HS-5 (cell line): Measurements from ENCODE around the gene ZNF611.
"Not testable (repeated sequence)": the region's sequence is repeated elsewhere in the genome, so short reads cannot be mapped to it uniquely, and the experiment has no call there.

Experiments
- DNase-seq: peaks from one replicate; pipeline ENCODE4 v3.0.0-alpha.2; 2012; ENCODE audit warnings: low read depth

ZNF611 gene

GRCh38 chr19:52734893-52735661, at the start of gene ZNF611:
ZNF611 (minus strand) TSS chr19:52735044; CDS start chr19:52715894, 19,150 bp downstream.
- DNase-seq, result peak; percentile 46

DNA sequence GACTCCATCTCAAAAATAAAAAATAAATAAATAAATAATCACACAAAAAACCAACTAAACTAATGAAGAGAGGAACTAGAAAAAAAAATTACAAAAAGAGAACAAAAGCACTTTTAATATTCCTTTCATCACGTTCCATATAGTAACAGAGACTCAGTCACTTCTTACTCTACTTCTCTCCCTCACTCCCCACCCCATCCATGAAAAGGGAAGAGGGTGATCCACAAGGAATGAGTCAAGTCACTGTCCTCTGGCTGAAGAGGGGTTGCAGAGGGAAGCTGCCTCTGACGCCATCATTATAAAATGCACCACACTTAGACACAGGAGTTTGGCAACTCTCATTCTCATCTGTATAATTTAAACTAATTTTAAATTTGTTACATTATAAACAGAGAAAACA, 48.0 kb upstream of the ZNF611 start:
- not testable (repeated sequence) for DNase-seq

DNA sequence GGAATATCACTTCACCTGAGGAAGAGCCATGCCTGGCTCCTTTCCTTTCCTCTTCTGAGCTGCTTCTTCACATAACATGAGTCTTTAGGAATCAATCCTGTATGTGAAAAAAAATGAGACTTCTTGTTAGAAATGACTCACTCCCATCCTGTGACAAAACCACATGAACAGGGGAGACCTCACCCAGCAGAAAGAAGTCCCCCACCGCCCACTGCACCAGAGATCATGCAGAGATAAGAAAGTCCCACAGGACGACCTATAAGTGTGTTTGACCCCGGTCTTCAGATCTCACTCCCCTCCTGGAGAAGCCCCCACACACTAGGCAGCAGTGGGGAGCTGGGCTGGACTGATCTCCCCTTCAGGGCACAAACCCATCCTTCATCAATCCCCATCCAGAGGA, 44.0 kb upstream of the ZNF611 start:
- no peak for DNase-seq

DNA sequence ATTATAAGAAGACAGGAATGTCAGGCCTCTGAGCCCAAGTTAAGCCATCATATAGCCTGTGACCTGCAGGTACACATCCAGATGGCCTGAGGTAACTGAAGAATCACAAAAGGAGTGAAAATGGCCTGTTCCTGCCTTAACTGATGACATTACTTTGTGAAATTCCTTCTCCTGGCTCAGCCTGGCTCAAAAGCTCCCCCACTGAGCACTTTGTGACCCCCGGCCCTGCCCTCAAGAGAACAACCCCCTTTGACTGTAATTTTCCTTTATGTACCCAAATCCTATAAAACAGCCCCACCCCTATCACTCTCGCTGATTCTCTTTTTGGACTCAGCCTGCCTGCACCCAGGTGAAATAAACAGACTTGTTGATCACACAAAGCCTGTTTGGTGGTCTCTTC, 21.6 kb upstream of the ZNF611 start:
- not testable (repeated sequence) for DNase-seq

- no peak for DNase-seq
Observed at GRCh38 chr19:52749780-52750179, 14.9 kb upstream of the ZNF611 start.

- DNase-seq, result no peak
Observed at GRCh38 chr19:52748336-52748950, 13.6 kb upstream of the ZNF611 start.

GRCh38 chr19:52745919-52746318, 11.1 kb upstream of the ZNF611 start:
- not testable (repeated sequence) for DNase-seq

GRCh38 chr19:52743091-52743490, 8.2 kb upstream of the ZNF611 start:
- no peak for DNase-seq

DNA sequence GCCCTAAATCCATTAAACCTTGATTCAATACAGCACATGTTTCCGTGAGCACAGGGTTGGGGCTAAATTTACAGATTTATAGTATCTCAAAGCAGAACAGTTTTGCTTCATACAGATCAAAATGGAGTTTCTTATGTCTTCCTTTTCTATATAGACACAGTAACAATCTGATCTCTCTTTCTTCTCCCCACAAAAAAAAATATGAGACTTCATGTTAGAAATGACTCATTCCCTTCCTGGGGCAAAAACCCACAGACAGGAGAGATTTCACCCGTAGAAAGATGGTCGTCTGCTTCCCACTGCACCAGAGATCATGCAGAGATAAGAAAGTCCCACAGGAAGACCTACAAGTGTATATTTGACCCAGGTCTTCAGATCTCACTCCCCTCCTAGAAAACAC, 7.7 kb upstream of the ZNF611 start:
- no peak for DNase-seq

- DNase-seq, result no peak
Observed at GRCh38 chr19:52741951-52742485, 7.2 kb upstream of the ZNF611 start.

DNA sequence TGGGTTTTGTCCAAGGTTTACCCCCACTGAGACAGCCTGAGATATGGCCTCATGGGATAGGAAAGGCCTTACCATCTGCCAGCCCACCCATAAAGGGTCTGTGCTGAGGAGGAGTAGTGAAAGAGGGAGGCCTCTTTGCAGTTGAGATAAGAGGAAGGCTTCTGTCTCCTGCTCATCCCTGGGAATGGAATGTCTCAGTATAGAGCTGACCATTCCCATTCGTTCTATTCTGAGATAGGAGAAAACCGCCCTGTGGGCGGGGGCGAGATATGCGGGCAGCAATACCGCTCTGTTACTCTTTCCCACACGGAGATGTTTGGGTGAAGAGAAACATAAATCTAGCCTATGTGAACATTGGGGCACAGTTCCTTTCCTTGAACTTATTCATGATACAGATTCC, 6.5 kb upstream of the ZNF611 start:
- DNase-seq, result not testable (repeated sequence)

DNA sequence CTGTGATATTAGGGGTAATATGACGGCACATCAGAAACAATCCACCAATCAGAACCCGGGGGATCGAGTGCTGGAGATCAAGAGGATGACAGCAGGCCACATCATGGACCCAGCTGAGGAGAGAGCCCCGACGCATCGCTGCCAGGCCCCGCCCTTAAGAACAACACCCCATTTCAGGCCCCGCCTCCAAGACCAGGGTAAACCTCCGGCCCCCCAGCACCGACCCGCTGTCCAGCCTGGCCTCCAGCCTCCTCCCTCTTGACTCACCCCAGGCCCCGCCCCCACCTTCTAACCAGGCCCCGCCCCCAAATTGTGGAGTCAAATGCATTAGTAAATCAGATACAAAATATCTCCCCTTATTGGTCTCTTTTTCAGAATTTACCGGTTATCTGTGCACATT, 4.7 kb upstream of the ZNF611 start:
- no peak for DNase-seq

DNA sequence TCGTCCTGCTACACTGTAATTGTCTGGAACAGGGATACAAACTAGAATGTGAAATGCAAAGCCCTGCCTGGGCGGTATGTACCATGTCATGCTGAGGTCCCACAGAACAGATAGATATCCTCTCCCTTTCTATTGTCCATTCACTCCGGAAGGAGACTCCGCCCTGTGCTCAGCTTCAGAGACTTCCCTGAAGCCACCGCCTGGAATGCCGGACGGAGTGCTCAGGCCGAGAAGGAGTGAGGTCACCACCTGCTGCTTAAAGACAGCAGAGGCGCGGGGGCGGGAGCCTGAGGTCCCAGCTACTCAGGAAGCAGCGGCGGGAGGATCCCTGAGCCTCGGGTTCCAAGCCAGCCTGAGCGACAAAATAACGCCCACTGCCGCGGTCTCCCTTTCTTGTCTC, 890 bp upstream of the ZNF611 start:
- DNase-seq, result no peak

DNA sequence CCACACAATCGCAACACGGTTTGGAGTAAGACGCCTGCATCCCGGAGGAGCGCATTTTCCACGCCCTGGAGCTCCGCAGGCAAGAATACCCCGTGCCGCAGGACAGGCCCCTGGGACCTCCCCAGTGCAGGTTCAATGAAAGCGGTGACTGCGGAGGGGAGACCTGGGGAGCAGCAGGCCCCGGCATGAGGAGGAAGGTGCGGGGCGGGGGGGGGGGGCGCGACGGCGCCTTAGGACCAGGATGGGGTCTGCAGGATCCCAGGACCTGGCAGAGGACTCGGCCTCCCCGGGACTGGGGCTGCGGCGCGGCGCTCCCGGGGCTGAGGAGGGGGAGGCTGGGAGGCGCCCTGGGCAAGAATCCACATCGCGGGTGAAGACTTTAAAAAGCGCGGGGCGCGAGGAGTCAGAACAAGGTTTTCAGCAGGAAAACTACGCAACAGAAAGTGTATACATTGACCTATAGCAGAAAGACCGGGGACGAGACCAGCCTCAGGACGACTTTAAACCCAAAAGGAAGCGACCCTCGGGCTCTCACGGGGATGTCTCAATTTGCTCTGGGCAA, 432 bp downstream of the ZNF611 start:
- DNase-seq, result no peak

- DNase-seq, result not testable (repeated sequence)
Observed at GRCh38 chr19:52726051-52726450, 8.8 kb downstream of the ZNF611 start.

GRCh38 chr19:52725528-52725961, 9.3 kb downstream of the ZNF611 start:
- DNase-seq, result no peak

DNA sequence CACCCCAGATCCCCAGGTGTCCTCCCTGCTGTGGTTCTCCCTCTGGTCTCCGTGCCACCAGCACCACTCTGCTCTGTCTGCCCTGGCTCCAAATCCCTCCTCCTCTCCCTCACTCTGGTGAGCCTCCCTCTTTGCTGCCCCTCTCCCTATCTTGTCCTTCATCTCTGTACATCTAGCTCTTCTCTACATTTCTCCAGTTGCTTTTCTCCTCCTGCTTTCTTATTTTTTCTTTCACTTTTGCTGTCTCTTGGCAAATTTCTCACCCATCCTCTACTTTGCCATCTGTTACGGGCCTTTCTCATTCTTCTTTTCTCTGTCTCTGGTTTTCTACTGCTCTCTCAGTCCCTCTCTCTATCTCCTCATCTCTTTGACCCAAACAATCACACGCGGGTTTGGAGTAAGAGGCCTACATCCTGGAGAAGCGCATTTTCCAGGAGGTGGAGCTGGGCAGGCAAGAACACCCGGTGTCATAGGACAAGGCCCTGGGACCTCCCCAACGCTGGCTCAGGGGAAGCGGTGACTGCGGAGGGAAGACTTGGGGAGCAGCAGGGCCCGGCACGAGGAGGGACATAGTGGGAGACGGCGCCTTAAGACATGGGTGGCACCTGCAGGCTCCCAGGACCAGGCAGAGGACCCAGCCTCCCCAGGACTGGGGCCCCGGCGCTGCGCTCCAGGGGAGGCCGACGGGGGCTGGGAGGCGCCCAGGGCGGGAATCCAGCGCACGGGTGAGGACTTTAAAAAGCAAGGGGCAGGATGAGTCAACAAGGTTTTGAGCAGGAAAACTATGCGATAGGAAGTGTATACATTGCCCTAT, 9.9 kb downstream of the ZNF611 start:
- DNase-seq, result no peak

- not testable (repeated sequence) for DNase-seq
Observed at GRCh38 chr19:52723907-52724598, 10.8 kb downstream of the ZNF611 start.

DNA sequence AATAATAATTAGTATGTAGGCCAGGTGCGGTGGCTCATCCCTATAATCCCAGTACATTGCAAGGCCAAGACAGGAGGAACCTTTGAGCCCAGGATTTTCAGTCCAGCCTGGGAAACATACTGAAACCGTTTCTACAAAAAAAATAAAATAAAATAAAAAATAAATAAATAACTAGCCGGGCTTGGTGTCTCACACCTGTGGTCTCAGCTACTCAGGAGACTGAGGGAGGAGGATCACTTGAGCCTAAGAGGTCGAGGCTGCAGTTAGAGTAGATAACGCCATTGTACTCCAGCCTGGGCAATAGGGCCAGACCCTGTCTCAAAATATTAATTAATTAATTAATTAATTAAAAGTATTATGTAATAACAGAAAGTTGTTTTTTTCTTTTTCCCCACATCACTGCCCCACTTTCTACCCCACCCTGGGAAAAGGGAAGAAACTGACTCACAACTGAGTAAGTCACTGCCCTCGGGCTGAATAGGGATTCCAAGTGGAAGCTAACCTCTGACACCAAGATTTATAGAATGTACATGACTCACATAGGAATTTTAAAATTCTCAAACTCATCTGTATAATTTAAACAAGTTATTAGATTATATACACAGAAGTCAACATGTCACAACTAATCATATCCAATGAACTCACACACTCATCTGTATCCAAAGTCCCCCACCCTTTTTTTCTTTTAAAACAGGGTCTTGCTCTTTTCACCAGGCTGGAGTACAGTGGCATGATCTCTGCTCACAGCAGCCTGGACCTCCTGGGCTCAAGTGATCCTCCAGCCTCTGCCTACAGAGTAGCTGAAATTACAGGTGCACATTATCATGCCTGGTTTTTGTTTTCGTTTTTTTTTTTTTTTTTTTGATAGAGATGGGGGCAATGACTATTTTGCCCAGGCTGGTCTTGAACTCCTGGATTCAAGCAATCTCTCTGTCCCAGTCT, 12.5 kb downstream of the ZNF611 start:
- DNase-seq, result peak; percentile 80

GRCh38 chr19:52720541-52720940, 14.3 kb downstream of the ZNF611 start:
- not testable (repeated sequence) for DNase-seq
